Body of pancreas (tissue), 4 donors: Measurements from ENCODE around the gene DIO1. TPM values are rescaled to one million over a fixed set of nuclear protein-coding genes. Genes with fewer than 3 reads are reported as not detected.

Source experiments
- ATAC-seq: fragments of 150-250 bp; one replicate; pipeline ENCODE4 v1.9.1; 2016
- DNase-seq, 4 donors: peaks; one replicate each; pipeline ENCODE4 v3.0.0-alpha.2; 2019
- H3K27ac ChIP-seq, 4 donors: fragments of 200-600 bp; sonication (generic); 1 replicate in 3 of 4; 2 replicates in 1 of 4; pipeline versions ENCODE4 v1.5.1 to v1.6.1; 2016 to 2019; ENCODE audit warnings: mild to moderate bottlenecking in 1 of 4, mixed read lengths in 1 of 4, moderate library complexity in 1 of 4
- H3K27me3 ChIP-seq, 2 donors: fragments of 200-600 bp; sonication (generic); one replicate each; pipeline ENCODE4 v1.6.0; 2016; ENCODE audit warnings: mild to moderate bottlenecking in 1 of 2
- H3K36me3 ChIP-seq, 2 donors: fragments of 200-600 bp; sonication (generic); replicated peaks in 1 of 2; 2 replicates each; pipeline ENCODE4 v1.5.1; 2016; ENCODE audit warnings: low read depth in 2 of 2; ENCODE audit not compliant: insufficient read depth in 1 of 2
- H3K4me1 ChIP-seq: fragments of 200-600 bp; sonication (generic); one replicate; pipeline ENCODE4 v1.6.0; 2016
- H3K4me3 ChIP-seq, 2 donors: fragments of 200-600 bp; sonication (generic); 1 replicate in 1 of 2; 2 replicates in 1 of 2; pipeline ENCODE4 v1.5.1; 2016 to 2019
- H3K9me3 ChIP-seq, 3 donors: fragments of 200-600 bp; sonication (generic); 1 replicate in 2 of 3; 2 replicates in 1 of 3; pipeline ENCODE4 v1.5.1; 2016
- CTCF ChIP-seq, 7 experiments: fragments of 450-650 bp in 4 of 7; fragments of 200-600 bp in 3 of 7; sonication (generic) in 3 of 7; IDR thresholded peaks; one replicate each; pipeline ENCODE4 v1.5.1; 2016 to 2019; ENCODE audit warnings: antibody characterized with exemption in 7 of 7
- POLR2A ChIP-seq, 3 donors: fragments of 450-650 bp; IDR thresholded peaks; one replicate each; pipeline ENCODE4 v1.6.1; 2016; ENCODE audit warnings: antibody characterized with exemption in 3 of 3, mild to moderate bottlenecking in 2 of 3
- WGBS, 2 donors: methylation state at CpG; one replicate each; pipeline ENCODE4 v1.1.5; 2017; 5-methylcytosine and 5-hydroxymethylcytosine counted together
- intact Hi-C: fragments of 100-400 bp; cut with DNase I; formaldehyde crosslinking; loops from one replicate; pipeline ENCODE4 v1.15.1; 2023
- total RNA-seq, 2 donors: library from RNA; depleted of rRNA; stranded (reverse); fragments of >200 nt; gene quantifications; one replicate each; pipeline ENCODE4 v1.1.0, GENCODE V29; 2016

The DIO1 gene
- total RNA-seq, 2 donors from 2014 or later, result not detected

GRCh38 chr1:53911442-53911841 is 17.5 kb downstream of the DIO1 start:
- H3K36me3 ChIP-seq, result no peaks in the 10 kb centered on the region
- H3K4me1 ChIP-seq, result peaks cover 8% of the 10 kb centered on the region
- intact Hi-C loops, result no loop called here
- DNase-seq (no peak), ATAC-seq (no peak)
- H3K4me3 ChIP-seq, result no peak overlapping the region
- no peaks in the 10 kb centered on the region for H3K27me3 ChIP-seq
- no peak overlapping the region for H3K27ac ChIP-seq
- 63 to 82% methylated on average over 4 of the region's 4 CpGs for WGBS, 2 donors
- H3K9me3 ChIP-seq, result no peaks in the 10 kb centered on the region
- TF ChIP-seq POLR2A (IDR thresholded peaks at IDR 0.05), result no peak
- TF ChIP-seq CTCF (IDR thresholded peaks at IDR 0.05), result no peak

GRCh38 chr1:53913352-53914033 is 19.5 kb downstream of the DIO1 start:
- H3K4me3 ChIP-seq, result no peak overlapping the region
- DNase-seq (no peak), ATAC-seq (no peak)
- H3K27ac ChIP-seq, result no peak overlapping the region
- TF ChIP-seq POLR2A (IDR thresholded peaks at IDR 0.05), result no peak
- no peak for TF ChIP-seq CTCF (IDR thresholded peaks at IDR 0.05)
- no peaks in the 10 kb centered on the region for H3K27me3 ChIP-seq
- no peaks in the 10 kb centered on the region for H3K36me3 ChIP-seq
- no peaks in the 10 kb centered on the region for H3K9me3 ChIP-seq
- peaks cover 11% of the 10 kb centered on the region for H3K4me1 ChIP-seq
- intact Hi-C loops, result no loop called here
- 83 to 85% methylated on average over 5 of the region's 5 CpGs for WGBS, 2 donors

GRCh38 chr1:53918343-53918742 is 24.4 kb downstream of the DIO1 start:
- peak; percentile 30 for ATAC-seq
- Histone ChIP-seq H3K27ac (peak overlapping the region in 3 of 4 donors; percentile 64 to 75 (median 68)), H3K36me3 (no peaks in the 10 kb centered on the region), H3K27me3 (no peaks in the 10 kb centered on the region), H3K4me1 (peaks cover 18% of the 10 kb centered on the region), H3K4me3 (no peak overlapping the region), H3K9me3 (no peaks in the 10 kb centered on the region)
- DNase-seq, result no peak
- 68 to 79% methylated on average over 5 of the region's 5 CpGs for WGBS, 2 donors
- intact Hi-C loops, result no loop called here
- TF ChIP-seq CTCF (IDR thresholded peaks at IDR 0.05) (no peak), POLR2A (IDR thresholded peaks at IDR 0.05) (no peak)

GRCh38 chr1:53919675-53920066 is 25.7 kb downstream of the DIO1 start:
- Histone ChIP-seq H3K4me3 (no peak overlapping the region), H3K27me3 (no peaks in the 10 kb centered on the region), H3K27ac (peak overlapping the region in 2 of 4 donors; percentile 64 to 68), H3K4me1 (peaks cover 18% of the 10 kb centered on the region), H3K9me3 (no peaks in the 10 kb centered on the region), H3K36me3 (no peaks in the 10 kb centered on the region)
- no peak for TF ChIP-seq CTCF (IDR thresholded peaks at IDR 0.05)
- TF ChIP-seq POLR2A (IDR thresholded peaks at IDR 0.05), result no peak
- 50 to 58% methylated on average over 3 of the region's 3 CpGs for WGBS, 2 donors
- ATAC-seq (no peak), DNase-seq (peak in 2 of 4 donors; percentile 22 to 27)
- intact Hi-C loops, result no loop called here

DNA sequence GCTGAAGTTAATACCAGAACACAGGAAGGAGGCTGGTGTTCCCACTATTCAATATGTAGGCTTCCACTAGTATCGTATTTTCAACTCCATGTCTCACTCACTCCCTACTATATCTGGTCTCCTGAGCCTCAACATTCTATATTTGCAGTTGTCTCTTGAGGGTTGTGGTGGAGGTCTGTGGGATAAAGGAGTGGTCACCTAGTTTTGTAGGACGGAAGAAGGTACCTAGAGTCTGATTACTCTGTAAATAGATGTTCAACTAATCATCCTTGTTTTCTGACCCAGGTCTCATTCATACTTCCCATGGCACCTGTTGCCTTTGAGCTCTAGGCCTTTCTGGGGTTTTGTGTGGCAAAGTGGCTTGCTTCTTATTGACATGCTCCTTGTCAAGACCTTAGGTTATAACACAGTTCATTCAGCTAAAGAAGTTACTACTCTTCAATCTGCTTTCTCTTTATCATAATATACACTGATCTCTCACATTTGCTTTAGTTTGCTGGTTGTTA is 33.4 kb downstream of the DIO1 start:
- Histone ChIP-seq H3K27me3 (no peaks in the 10 kb centered on the region), H3K36me3 (peaks cover 0 to 5% of the 10 kb centered on the region in 2 donors), H3K4me3 (no peak overlapping the region), H3K9me3 (no peaks in the 10 kb centered on the region), H3K4me1 (no peaks in the 10 kb centered on the region), H3K27ac (no peak overlapping the region)
- no peak for TF ChIP-seq POLR2A (IDR thresholded peaks at IDR 0.05)
- no peak for TF ChIP-seq CTCF (IDR thresholded peaks at IDR 0.05)
- ATAC-seq, result no peak
- WGBS, 2 donors, result 93 to 94% methylated on average over 2 of the region's 2 CpGs
- intact Hi-C loops, result no loop called here
- DNase-seq, result no peak
